DMS153 (cell line): ENCODE results near the gene KCTD21.

Experiments used
- DNase-seq: peaks from one replicate; lab custom pipeline; 2025; lab: John Stamatoyannopoulos, UW

Gene KCTD21

GRCh38 chr11:78200553-78200952 is 12.1 kb upstream of the KCTD21 start:
- DNase-seq: no peak

- DNase-seq: no peak
Measured at GRCh38 chr11:78200061-78200460, 11.6 kb upstream of the KCTD21 start.

GRCh38 chr11:78199653-78200015 is 11.2 kb upstream of the KCTD21 start:
- no peak for DNase-seq

GRCh38 chr11:78199015-78199652 is 10.7 kb upstream of the KCTD21 start:
- no peak for DNase-seq

GRCh38 chr11:78197816-78198215 is 9.4 kb upstream of the KCTD21 start:
- DNase-seq: no peak

- DNase-seq: no peak
Measured at GRCh38 chr11:78196661-78197091, 8.2 kb upstream of the KCTD21 start.

GRCh38 chr11:78195917-78196560 is 7.6 kb upstream of the KCTD21 start:
- DNase-seq: no peak

GRCh38 chr11:78194490-78194889 is 6.1 kb upstream of the KCTD21 start:
- no peak for DNase-seq

GRCh38 chr11:78193806-78194205 is 5.4 kb upstream of the KCTD21 start:
- DNase-seq: no peak

- no peak for DNase-seq
Measured at GRCh38 chr11:78192911-78193351, 4.5 kb upstream of the KCTD21 start.

- DNase-seq: no peak
Measured at GRCh38 chr11:78192223-78192719, 3.8 kb upstream of the KCTD21 start.

- no peak for DNase-seq
Measured at GRCh38 chr11:78190871-78191538, 2.6 kb upstream of the KCTD21 start.

GRCh38 chr11:78190374-78190773 is 1.9 kb upstream of the KCTD21 start:
- DNase-seq: no peak

- no peak for DNase-seq
Measured at GRCh38 chr11:78189851-78190250, 1.4 kb upstream of the KCTD21 start.

GRCh38 chr11:78189174-78189724 is 823 bp upstream of the KCTD21 start:
- DNase-seq: no peak

GRCh38 chr11:78187366-78188285 is 800 bp downstream of the KCTD21 start:
- DNase-seq: no peak

GRCh38 chr11:78181185-78181584 is 7.2 kb downstream of the KCTD21 start:
- no peak for DNase-seq

GRCh38 chr11:78180751-78181150 is 7.7 kb downstream of the KCTD21 start:
- DNase-seq: no peak

GRCh38 chr11:78179459-78180071 is 8.9 kb downstream of the KCTD21 start:
- DNase-seq: no peak

GRCh38 chr11:78177216-78177615 is 11.2 kb downstream of the KCTD21 start:
- no peak for DNase-seq

- no peak for DNase-seq
Measured at GRCh38 chr11:78176605-78177141, 11.8 kb downstream of the KCTD21 start.
